HG02973 (cell line): Measurements from ENCODE around the gene STON1.
"Not testable (repeated sequence)": the region's sequence is repeated elsewhere in the genome, so short reads cannot be mapped to it uniquely, and the experiment has no call there.

ENCODE experiments used
- ATAC-seq: cut with Tn5 transposase; IDR thresholded peaks from one replicate; pipeline ENCODE4 v1.9.1; 2021; ENCODE audit warnings: moderate library complexity; ENCODE audit not compliant: unreplicated experiment

STON1 gene

GRCh38 chr2:48530033-48530811 lies at the start of gene STON1:
STON1 (plus strand) TSS chr2:48530154; CDS start chr2:48580634, 50,480 bp downstream.
- no peak for ATAC-seq

- no peak for ATAC-seq
These were observed 49.4 kb upstream of the STON1 start for GRCh38 chr2:48480526-48480925.

- ATAC-seq, result no peak
These were observed 47.6 kb upstream of the STON1 start for GRCh38 chr2:48482313-48482712.

GRCh38 chr2:48482769-48483168 lies 47.2 kb upstream of the STON1 start:
- ATAC-seq, result no peak

- ATAC-seq, result no peak
These were observed 46.4 kb upstream of the STON1 start for GRCh38 chr2:48483506-48483905.

- ATAC-seq, result no peak
These were observed 46.0 kb upstream of the STON1 start for GRCh38 chr2:48483916-48484315.

- ATAC-seq, result no peak
These were observed 41.4 kb upstream of the STON1 start for GRCh38 chr2:48488545-48488944.

- no peak for ATAC-seq
These were observed 33.1 kb upstream of the STON1 start for GRCh38 chr2:48496849-48497248.

GRCh38 chr2:48504647-48505327 lies 25.2 kb upstream of the STON1 start:
- no peak for ATAC-seq

GRCh38 chr2:48507111-48507510 lies 22.8 kb upstream of the STON1 start:
- no peak for ATAC-seq

- no peak for ATAC-seq
These were observed 21.4 kb upstream of the STON1 start for GRCh38 chr2:48508461-48509124.

GRCh38 chr2:48510329-48510728 lies 19.6 kb upstream of the STON1 start:
- ATAC-seq, result no peak

- no peak for ATAC-seq
These were observed 18.0 kb upstream of the STON1 start for GRCh38 chr2:48511849-48512470.

GRCh38 chr2:48512571-48512970 lies 17.4 kb upstream of the STON1 start:
- ATAC-seq, result no peak

GRCh38 chr2:48514348-48515003 lies 15.5 kb upstream of the STON1 start:
- no peak for ATAC-seq

- ATAC-seq, result no peak
These were observed 14.4 kb upstream of the STON1 start for GRCh38 chr2:48515513-48515985.

- no peak for ATAC-seq
These were observed 10.4 kb upstream of the STON1 start for GRCh38 chr2:48519593-48519992.

GRCh38 chr2:48524756-48525155 lies 5.2 kb upstream of the STON1 start:
- not testable (repeated sequence) for ATAC-seq

- ATAC-seq, result no peak
These were observed 4.5 kb upstream of the STON1 start for GRCh38 chr2:48525269-48525943.

GRCh38 chr2:48527226-48527885 lies 2.6 kb upstream of the STON1 start:
- ATAC-seq, result no peak
